ENCODE data around the gene GPATCH4.
"Not testable (repeated sequence)": the region's sequence is repeated elsewhere in the genome, so short reads cannot be mapped to it uniquely, and the experiment has no call there.

GRCh38 chr1:156587927-156588326 is 13.4 kb downstream of the GPATCH4 start:
- TF ChIP-seq CTCF (IDR thresholded peaks at IDR 0.05); EZH2 (IDR thresholded peaks at IDR 0.05; ENCODE audit: borderline replicate concordance, insufficient read depth, low read depth, low read length, poor library complexity, severe bottlenecking): not testable (repeated sequence)
